ENCODE results near the gene FUS.
A peak's percentile ranks its signal among the peaks of the same experiment; 100 is the strongest.
"Not testable (repeated sequence)": the region's sequence is repeated elsewhere in the genome, so short reads cannot be mapped to it uniquely, and the experiment has no call there.

Gene FUS

DNA sequence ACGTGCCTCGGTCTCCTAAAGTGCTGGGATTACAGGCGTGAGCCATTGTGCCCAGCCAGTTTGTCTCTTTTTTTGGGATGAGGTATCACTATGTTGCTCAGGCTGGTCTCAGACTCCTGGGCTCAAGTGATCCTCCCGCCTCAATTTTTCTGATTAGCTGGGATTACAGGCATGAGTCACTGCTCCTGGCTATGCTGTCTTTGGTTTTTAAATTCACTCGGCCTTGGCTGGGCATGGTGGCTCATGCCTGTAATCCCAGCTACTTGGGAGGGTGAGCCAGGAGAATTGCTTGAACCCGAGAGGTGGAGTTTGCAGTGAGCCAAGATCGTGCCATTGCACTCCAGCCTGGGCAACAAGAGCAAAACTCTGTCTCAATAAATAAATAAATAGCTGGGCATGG lies 35.5 kb upstream of the FUS start:
- DNase-seq, result not testable (repeated sequence)

DNA sequence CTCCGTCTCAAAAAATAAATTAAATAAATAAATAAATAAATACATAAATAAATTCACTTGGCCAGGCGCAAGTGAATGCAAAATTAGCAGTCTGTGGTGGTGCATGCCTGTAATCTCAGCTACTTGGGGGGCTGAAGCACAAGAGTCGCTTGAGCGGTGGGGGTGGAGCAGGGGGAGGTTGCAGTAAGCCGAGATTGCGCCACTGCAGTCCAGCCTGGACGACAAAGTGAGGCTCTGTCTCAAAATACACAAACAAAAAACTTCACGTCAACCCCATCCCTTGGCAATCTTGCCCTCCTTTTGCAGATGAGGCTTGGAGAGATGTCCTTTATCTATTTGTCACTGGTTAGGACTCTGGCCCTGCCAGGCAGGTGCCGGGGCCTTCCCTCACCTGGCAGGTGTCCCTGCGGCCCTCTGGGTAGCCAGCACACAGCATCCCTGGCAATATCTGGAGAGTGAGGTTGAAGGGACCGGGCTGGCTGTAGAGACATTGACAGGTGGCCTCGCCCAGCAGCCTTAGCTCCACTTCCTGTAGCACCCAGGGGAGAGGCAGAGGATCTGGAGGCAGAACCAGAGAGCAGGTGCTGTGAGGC lies 34.4 kb upstream of the FUS start:
- no peak for DNase-seq

- DNase-seq, result no peak
Measured at GRCh38 chr16:31147574-31147973, 32.4 kb upstream of the FUS start.

DNA sequence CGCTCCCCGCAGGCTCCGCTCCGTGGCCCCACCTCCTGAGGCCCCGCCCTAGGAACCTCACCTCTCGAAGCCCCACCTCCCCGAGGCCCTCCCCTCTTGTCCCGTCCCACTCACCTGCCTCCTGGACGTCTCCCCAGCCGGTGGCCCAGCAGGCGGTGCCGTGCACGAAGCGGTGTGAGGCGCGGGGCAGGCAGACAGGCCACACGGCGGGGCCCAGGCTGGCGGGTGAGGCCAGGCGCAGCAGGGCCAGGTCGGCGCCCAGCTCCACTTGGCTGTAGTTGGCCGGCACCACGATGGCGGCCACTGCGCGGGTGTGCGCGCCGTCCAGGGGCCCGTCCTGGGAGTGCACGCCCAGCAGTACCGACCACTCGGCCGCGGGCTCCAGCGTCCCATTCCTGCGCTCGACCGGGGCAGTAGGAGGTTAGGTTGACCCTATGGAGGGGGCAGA lies 31.6 kb upstream of the FUS start:
- no peak for DNase-seq

- DNase-seq, result no peak
Measured at GRCh38 chr16:31148896-31149295, 31.0 kb upstream of the FUS start.

DNA sequence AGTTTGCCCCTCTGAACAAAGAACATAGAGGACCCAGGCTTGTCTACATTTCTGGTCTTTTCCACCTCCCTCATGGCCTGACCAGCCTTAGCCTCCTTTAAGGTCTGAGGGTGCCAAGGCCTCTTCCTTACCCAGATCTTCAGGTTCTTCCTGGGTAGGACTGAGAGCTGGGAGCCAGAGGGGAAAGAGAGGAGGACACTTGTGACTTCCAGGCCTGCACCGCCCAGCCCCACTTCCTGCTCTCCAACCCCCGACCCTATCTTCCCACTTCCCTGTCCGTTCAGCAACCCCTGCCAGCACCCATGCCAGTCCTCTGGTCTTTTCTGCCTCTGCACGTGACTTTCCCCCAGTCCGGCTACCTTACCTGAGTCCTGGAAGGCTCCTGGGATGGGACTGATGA lies 30.6 kb upstream of the FUS start:
- DNase-seq, result no peak

GRCh38 chr16:31149894-31150890 lies 29.7 kb upstream of the FUS start, which contains the start of gene PRSS36:
Gene PRSS36 (minus strand): TSS chr16:31150066. CDS start chr16:31150035, 31 bp downstream.
- no peak for DNase-seq

GRCh38 chr16:31150976-31151375 lies 29.0 kb upstream of the FUS start:
- not testable (repeated sequence) for DNase-seq

DNA sequence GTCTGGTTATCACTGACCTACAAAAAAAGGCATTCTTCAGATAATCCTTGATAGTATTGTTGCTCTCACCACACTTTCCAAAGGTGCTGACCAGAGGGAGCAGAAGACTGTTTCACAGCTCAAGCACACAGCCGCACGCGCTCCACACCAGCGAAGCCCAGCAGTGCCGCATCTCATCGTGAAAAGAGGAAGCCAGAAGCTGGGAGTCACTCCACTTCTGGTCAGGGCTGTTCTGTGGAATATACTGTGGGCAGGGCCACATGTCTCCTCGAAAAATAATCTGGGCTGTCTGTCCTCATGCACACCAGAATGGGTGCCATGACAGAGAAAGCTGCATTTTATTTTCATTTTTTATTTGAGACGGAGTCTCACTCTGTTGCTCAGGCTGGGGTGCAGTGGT lies 22.8 kb upstream of the FUS start:
- no peak for DNase-seq

DNA sequence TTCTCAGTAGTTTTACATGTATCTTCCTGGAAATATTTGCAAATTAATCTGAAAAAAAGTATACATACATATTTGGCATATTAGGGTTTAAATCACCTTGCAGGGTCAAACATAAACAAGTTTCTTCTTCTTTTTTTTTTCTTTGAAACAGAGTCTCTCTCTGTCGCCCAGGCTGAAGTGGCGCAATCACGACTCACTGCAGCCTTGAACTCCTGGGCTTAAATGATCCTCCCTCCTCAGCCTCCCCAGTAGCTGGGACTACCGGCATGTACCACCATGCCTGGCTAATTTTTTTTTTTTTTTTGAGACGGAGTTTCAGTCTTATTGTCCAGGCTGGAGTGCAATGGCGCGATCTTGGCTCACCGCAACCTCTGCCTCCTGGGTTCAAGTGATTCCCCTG lies 12.6 kb upstream of the FUS start:
- no peak for DNase-seq

- no peak for DNase-seq
Measured at GRCh38 chr16:31168848-31169247, 11.1 kb upstream of the FUS start.

GRCh38 chr16:31170048-31170447 lies 9.9 kb upstream of the FUS start:
- DNase-seq, result peak; percentile 25

DNA sequence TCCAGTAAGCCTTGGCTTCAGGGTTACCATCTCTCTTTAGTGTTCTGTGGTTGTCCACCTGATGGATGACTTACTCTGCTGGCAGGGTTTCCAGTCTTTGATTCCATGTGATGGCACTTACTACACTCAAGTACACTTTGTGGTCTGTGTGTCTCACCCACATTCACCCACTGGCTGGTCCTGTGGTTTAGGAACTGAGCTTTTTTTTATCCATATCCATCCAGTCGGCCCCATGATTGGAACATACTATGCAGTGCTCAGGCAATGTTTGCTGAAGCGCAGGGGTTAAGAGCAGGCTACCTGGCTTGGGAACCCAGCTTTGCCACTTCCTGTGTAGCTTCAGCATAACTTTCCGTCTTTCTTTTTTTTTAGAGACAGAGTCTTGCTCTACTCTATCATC lies 2.8 kb upstream of the FUS start:
- no peak for DNase-seq

GRCh38 chr16:31179219-31179746 lies 656 bp upstream of the FUS start:
- no peak for DNase-seq

GRCh38 chr16:31181102-31181830 lies 1.3 kb downstream of the FUS start:
- no peak for DNase-seq

GRCh38 chr16:31182391-31182790 lies 2.5 kb downstream of the FUS start:
- no peak for DNase-seq

GRCh38 chr16:31183432-31184428 lies 3.8 kb downstream of the FUS start:
- DNase-seq, result no peak

- no peak for DNase-seq
Measured at GRCh38 chr16:31184888-31185287, 4.9 kb downstream of the FUS start.

DNA sequence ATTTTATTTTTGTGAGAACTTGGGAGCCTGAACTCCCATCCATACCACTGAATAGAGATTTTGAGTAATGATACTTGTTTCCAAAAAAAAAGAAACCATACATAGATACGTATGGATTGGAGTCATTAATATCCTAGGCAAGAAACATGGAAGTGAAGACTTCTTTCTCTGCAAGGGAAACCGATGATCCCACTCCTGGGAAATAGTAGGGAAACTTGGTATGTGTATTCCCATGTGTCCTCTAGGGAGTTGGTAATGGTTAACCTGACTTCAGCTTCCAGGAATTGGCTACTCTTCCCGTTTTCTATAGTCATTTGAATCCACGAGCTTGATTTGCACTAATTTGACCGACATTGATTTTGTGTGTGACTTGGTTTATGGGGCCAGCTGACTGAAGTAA lies 5.4 kb downstream of the FUS start:
- DNase-seq, result no peak

DNA sequence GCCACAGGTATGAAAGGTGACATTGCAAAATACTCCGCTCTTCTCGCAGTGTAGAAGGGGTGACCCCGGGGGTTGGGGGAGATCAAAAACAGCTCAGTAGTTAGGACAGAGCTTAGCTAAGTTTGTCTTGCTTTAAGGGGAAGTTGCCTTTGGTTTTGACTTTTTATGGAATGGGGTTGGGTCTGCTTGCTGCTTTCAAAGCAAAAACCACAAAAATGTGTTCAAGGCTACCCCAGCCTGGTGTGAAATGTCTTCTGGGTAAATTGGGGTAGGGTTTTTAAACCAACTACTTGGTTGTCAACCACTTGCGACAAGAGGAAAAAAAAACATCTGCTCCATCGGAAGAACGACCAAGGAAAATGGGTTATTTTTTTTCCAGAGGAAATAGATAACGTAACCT lies 6.2 kb downstream of the FUS start:
- no peak for DNase-seq

- DNase-seq, result no peak
Measured at GRCh38 chr16:31186930-31187807, 7.2 kb downstream of the FUS start.

Measured in retina (tissue), 1 donor.